Calu3 (cell line): ENCODE data around the gene RIN2. TPM values are rescaled to one million over a fixed set of nuclear protein-coding genes. Genes with fewer than 3 reads are reported as not detected.

Source experiments
- BruUV-seq: library from RNA; stranded (reverse); fragments of 400-500 nt; replicated peaks from 2 replicates; lab custom pipeline; 2021; lab: Mats Ljungman, UMichigan
- CTCF ChIA-PET: fragments of 300-600 bp; sonication (Branson Sonifier 250); formaldehyde crosslinking; loops from one replicate; lab custom pipeline; 2022; ENCODE audit warnings: antibody characterized with exemption; lab: Charles Lee
- DNase-seq: peaks from one replicate; pipeline ENCODE4 v3.0.0; 2022
- H3K27ac Mint-ChIP-seq: one replicate; pipeline ENCODE4 v1.8.0; 2022; ENCODE audit warnings: mixed read lengths; ENCODE audit not compliant: unreplicated experiment
- H3K27me3 Mint-ChIP-seq: one replicate; pipeline ENCODE4 v1.8.0; 2022; ENCODE audit warnings: mixed read lengths; ENCODE audit not compliant: unreplicated experiment
- H3K36me3 Mint-ChIP-seq: one replicate; pipeline ENCODE4 v1.8.0; 2022; ENCODE audit warnings: mild to moderate bottlenecking, moderate library complexity, mixed read lengths; ENCODE audit not compliant: insufficient read depth, unreplicated experiment
- H3K4me1 Mint-ChIP-seq: one replicate; pipeline ENCODE4 v1.8.0; 2022; ENCODE audit warnings: mild to moderate bottlenecking, low read depth, mixed read lengths; ENCODE audit not compliant: unreplicated experiment
- H3K4me3 Mint-ChIP-seq: one replicate; pipeline ENCODE4 v1.8.0; 2022; ENCODE audit warnings: mild to moderate bottlenecking, low read depth, moderate library complexity, mixed read lengths; ENCODE audit not compliant: unreplicated experiment
- H3K9me3 Mint-ChIP-seq: one replicate; pipeline ENCODE4 v1.8.0; 2022; ENCODE audit warnings: low read depth, mixed read lengths; ENCODE audit not compliant: unreplicated experiment
- intact Hi-C: fragments of 100-400 bp; cut with micrococcal nuclease; formaldehyde crosslinking; loops from one replicate; pipeline ENCODE4 v1.10.0; 2022; ENCODE audit not compliant: unreplicated experiment
- total RNA-seq: library from RNA; stranded (reverse); gene quantifications from 2 replicates; pipeline ENCODE4 v1.2.3, GENCODE V29; 2022
- TF ChIP-seq, protein P1 (sequence below): fragments of 200-600 bp; IDR thresholded peaks from one replicate; pipeline ENCODE4 v1.8.0; 2022; ENCODE audit warnings: antibody characterized with exemption; ENCODE audit not compliant: unreplicated experiment

Gene RIN2
- total RNA-seq, 1 experiment from 2014 or later: 9.9 TPM

DNA sequence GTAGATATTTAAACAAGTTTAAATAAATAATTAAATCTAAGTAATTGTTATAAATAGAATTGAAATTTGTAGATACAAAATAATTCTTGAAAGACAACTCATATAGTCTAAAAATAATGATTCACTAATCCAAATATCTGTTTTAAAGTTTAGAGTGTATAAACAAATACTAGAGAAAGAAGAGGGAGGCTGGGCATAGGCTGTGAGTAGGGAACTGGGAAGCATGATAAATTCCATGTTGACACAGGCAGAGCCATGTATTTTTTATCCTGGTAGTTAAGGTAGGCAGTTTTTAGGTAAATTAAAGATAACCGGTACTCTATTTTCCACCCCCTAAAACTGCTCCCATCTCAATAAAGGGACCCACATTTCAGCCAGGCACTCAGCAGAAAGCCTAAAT lies 11.7 kb upstream of the RIN2 start:
- DNase-seq: no peak
- TF ChIP-seq, protein P1, sequence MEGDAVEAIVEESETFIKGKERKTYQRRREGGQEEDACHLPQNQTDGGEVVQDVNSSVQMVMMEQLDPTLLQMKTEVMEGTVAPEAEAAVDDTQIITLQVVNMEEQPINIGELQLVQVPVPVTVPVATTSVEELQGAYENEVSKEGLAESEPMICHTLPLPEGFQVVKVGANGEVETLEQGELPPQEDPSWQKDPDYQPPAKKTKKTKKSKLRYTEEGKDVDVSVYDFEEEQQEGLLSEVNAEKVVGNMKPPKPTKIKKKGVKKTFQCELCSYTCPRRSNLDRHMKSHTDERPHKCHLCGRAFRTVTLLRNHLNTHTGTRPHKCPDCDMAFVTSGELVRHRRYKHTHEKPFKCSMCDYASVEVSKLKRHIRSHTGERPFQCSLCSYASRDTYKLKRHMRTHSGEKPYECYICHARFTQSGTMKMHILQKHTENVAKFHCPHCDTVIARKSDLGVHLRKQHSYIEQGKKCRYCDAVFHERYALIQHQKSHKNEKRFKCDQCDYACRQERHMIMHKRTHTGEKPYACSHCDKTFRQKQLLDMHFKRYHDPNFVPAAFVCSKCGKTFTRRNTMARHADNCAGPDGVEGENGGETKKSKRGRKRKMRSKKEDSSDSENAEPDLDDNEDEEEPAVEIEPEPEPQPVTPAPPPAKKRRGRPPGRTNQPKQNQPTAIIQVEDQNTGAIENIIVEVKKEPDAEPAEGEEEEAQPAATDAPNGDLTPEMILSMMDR: no peak
- Mint-ChIP-seq H3K9me3 (no peaks in the 10 kb centered on the region), H3K4me3 (no peak overlapping the region), H3K27ac (no peak overlapping the region), H3K27me3 (no peaks in the 10 kb centered on the region), H3K36me3 (no peaks in the 10 kb centered on the region), H3K4me1 (peaks cover 3% of the 10 kb centered on the region)
- BruUV-seq: no TSS peak
- CTCF ChIA-PET: no interaction called here
- intact Hi-C loops: loop anchor here (10.0 kb wide), 1 partner anchor 52 kb away; no protein-coding TSS in a partner anchor

DNA sequence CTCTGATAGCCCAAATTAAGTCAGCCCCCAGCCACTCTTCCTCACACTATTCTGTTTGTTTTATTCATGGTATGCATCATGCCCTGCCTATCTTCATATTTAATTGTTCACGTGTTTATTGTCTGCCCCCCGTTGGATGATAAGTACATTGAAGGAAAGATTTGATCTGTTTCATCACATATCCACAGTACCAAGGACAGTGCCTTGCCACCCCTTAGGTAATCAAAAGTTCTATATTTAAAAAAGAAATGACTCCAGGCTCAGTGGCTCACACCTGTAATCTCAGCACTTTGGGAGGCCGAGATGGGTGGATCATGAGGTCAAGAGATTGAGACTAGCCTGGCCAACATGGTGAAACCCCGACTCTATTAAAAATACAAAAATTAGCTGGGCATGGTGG lies 10.2 kb upstream of the RIN2 start:
- no peak overlapping the region for H3K4me3 Mint-ChIP-seq
- H3K9me3 Mint-ChIP-seq: no peaks in the 10 kb centered on the region
- H3K4me1 Mint-ChIP-seq: peaks cover 10% of the 10 kb centered on the region
- H3K27me3 Mint-ChIP-seq: no peaks in the 10 kb centered on the region
- H3K36me3 Mint-ChIP-seq: no peaks in the 10 kb centered on the region
- no TSS peak for BruUV-seq
- H3K27ac Mint-ChIP-seq: no peak overlapping the region
- no peak for DNase-seq
- CTCF ChIA-PET: no interaction called here
- TF ChIP-seq, protein P1: no peak
- intact Hi-C loops: loop anchor here (10.0 kb wide), 1 partner anchor 53 kb away; no protein-coding TSS in a partner anchor

DNA sequence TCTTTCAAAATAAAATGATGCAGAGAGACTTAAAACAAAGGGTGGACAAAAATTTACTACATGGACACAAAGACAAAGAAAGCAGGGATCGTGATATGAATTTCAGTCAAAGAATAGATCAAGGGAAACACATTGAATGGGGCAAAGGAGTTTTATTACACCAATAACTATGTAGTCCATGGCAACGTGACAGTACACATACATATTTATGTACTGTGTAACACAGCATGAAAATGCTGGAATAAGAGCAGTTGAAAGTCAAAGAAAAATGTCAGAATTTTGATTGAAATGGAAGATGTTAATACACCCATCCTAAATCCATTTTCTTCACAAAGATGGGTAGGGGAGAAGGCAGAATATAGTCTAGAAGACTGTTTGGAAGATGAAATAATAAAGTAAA lies 9.4 kb upstream of the RIN2 start:
- Mint-ChIP-seq H3K36me3 (no peaks in the 10 kb centered on the region), H3K27ac (no peak overlapping the region), H3K27me3 (no peaks in the 10 kb centered on the region), H3K4me3 (no peak overlapping the region), H3K4me1 (peaks cover 10% of the 10 kb centered on the region), H3K9me3 (no peaks in the 10 kb centered on the region)
- CTCF ChIA-PET: no interaction called here
- no TSS peak for BruUV-seq
- DNase-seq: no peak
- intact Hi-C loops: loop anchor here (10.0 kb wide), 1 partner anchor 54 kb away; no protein-coding TSS in a partner anchor
- TF ChIP-seq, protein P1: no peak

DNA sequence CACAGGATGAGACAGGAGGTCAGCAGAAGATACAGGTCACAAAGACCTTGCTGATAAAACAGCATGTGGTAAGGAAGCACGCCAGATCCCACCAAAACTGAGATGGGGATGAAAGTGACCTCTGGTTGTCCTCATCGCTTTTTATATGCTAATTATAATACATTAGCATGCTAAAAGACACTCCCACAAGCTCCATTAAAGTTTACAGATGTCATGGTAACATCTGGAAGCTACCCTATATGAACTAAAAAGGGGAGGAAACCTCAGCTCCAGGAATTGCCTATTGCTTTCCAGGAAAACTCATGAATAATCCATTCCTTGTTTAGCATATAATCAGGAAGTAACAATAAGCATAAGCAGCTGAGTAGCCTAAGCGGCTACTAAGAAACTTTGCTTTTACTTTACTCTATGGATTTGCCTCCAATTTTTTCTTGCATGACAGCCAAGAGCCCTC lies 8.4 kb upstream of the RIN2 start:
- intact Hi-C loops: loop anchor here (10.0 kb wide), 1 partner anchor 55 kb away; no protein-coding TSS in a partner anchor
- no peaks in the 10 kb centered on the region for H3K27me3 Mint-ChIP-seq
- no TSS peak for BruUV-seq

More for the DNA sequence above, 8.4 kb upstream of the RIN2 start:
- TF ChIP-seq, protein P1: no peak
- H3K27ac Mint-ChIP-seq: no peak overlapping the region
- CTCF ChIA-PET: no interaction called here
- no peak overlapping the region for H3K4me3 Mint-ChIP-seq
- no peaks in the 10 kb centered on the region for H3K9me3 Mint-ChIP-seq
- no peak for DNase-seq
- peaks cover 10% of the 10 kb centered on the region for H3K4me1 Mint-ChIP-seq
- H3K36me3 Mint-ChIP-seq: no peaks in the 10 kb centered on the region
